Mesendoderm (in vitro differentiated cells): ENCODE results near the gene CLSTN2.

Experiments used
- DNase-seq: peaks from one replicate; pipeline ENCODE4 v3.0.0; 2013
- H2AK5ac ChIP-seq: 2 replicates; pipeline ENCODE4 v1.6.1; 2013; ENCODE audit warnings: low read length, inconsistent platforms
- H2BK120ac ChIP-seq: 2 replicates; pipeline ENCODE4 v1.6.1; 2013; ENCODE audit warnings: low read depth, mild to moderate bottlenecking, low read length, moderate library complexity, mixed read lengths
- H2BK15ac ChIP-seq: replicated peaks from 2 replicates; pipeline ENCODE4 v1.6.1; 2013; ENCODE audit warnings: low read depth, mild to moderate bottlenecking, moderate library complexity
- H2BK5ac ChIP-seq: 2 replicates; pipeline ENCODE4 v1.6.1; 2013; ENCODE audit warnings: low read length, inconsistent platforms
- H3K18ac ChIP-seq: 2 replicates; pipeline ENCODE4 v1.6.1; 2013; ENCODE audit warnings: mild to moderate bottlenecking, low read length, mixed read lengths
- H3K23ac ChIP-seq: one replicate; pipeline ENCODE4 v1.6.1; 2013; ENCODE audit warnings: low read length
- H3K27ac ChIP-seq: 2 replicates; pipeline ENCODE4 v1.5.1; 2013; ENCODE audit warnings: low read depth, mild to moderate bottlenecking, inconsistent platforms, low read length, moderate library complexity
- H3K27me3 ChIP-seq: 2 replicates; pipeline ENCODE4 v1.6.1; 2013; ENCODE audit warnings: low read length, control low read depth, mild to moderate bottlenecking, inconsistent platforms; ENCODE audit not compliant: insufficient read depth, poor library complexity
- H3K36me3 ChIP-seq: 2 replicates; pipeline ENCODE4 v1.6.1; 2013; ENCODE audit warnings: low read length, inconsistent platforms; ENCODE audit not compliant: control insufficient read depth, insufficient read depth
- H3K4ac ChIP-seq: one replicate; pipeline ENCODE4 v1.6.1; 2013; ENCODE audit warnings: low read depth, mild to moderate bottlenecking, low read length, moderate library complexity
- H3K4me1 ChIP-seq: 2 replicates; pipeline ENCODE4 v1.6.1; 2013; ENCODE audit warnings: low read depth, low read length, inconsistent platforms; ENCODE audit not compliant: control insufficient read depth
- H3K4me2 ChIP-seq: 2 replicates; pipeline ENCODE4 v1.6.1; 2013; ENCODE audit warnings: low read length
- H3K4me3 ChIP-seq: 2 replicates; pipeline ENCODE4 v1.5.1; 2013; ENCODE audit warnings: mild to moderate bottlenecking, low read length
- H3K56ac ChIP-seq: one replicate; pipeline ENCODE4 v1.6.1; 2013; ENCODE audit warnings: low read length
- H3K79me1 ChIP-seq: 2 replicates; pipeline ENCODE4 v1.6.1; 2013; ENCODE audit warnings: low read length, inconsistent platforms
- H3K79me2 ChIP-seq: 2 replicates; pipeline ENCODE4 v1.6.1; 2013; ENCODE audit warnings: mild to moderate bottlenecking, low read length; ENCODE audit not compliant: control insufficient read depth, insufficient read depth
- H3K9ac ChIP-seq: 2 replicates; pipeline ENCODE4 v1.6.1; 2013; ENCODE audit warnings: low read length, inconsistent platforms
- H4K5ac ChIP-seq: one replicate; pipeline ENCODE4 v1.6.1; 2013; ENCODE audit warnings: low read length
- H4K8ac ChIP-seq: one replicate; pipeline ENCODE4 v1.6.1; 2013; ENCODE audit warnings: low read depth, mild to moderate bottlenecking, control low read depth, low read length, moderate library complexity
- WGBS: extraction: QIAGEN DNeasy Blood & Tissue Kit; methylation state at CpG from one replicate; pipeline ENCODE4 v1.1.7; 2013; ENCODE audit warnings: low lambda C conversion rate, missing lambda C conversion rate; ENCODE audit not compliant: insufficient coverage; ENCODE audit errors: extremely low coverage; 5-methylcytosine and 5-hydroxymethylcytosine counted together

Gene CLSTN2

DNA sequence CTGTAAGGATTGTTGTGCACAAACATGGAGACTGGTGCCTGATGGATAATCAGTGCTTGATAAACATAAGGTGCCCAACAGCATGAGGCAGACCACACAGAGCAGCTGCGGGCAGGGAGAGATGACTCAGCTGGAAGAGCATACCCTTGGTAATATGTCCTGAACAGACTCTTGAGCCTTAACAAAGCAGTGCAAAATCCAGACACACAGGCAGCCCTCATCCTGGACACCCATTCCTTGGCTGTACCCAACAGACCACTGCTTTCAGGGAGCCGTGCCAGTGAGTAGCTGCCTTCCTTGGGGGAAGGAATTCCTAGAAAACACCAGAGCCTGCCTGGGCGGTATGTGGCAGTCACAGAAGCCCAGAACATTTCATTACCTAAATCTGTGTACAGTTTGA lies 156.2 kb downstream of the CLSTN2 start:
- H3K4ac ChIP-seq: no peak overlapping the region
- H3K79me2 ChIP-seq: no peaks in the 10 kb centered on the region
- no CpG with 5 or more reads among the region's 3 CpGs for WGBS

GRCh38 chr3:140092848-140093536 lies 158.0 kb downstream of the CLSTN2 start:
- Histone ChIP-seq H3K4me3 (no peak overlapping the region), H2BK5ac (no peak overlapping the region), H3K27me3 (no peaks in the 10 kb centered on the region), H3K36me3 (no peaks in the 10 kb centered on the region), H3K4me1 (no peaks in the 10 kb centered on the region), H3K23ac (no peak overlapping the region), H3K4me2 (no peak overlapping the region), H3K79me2 (no peaks in the 10 kb centered on the region), H3K18ac (no peak overlapping the region), H2BK120ac (no peak overlapping the region), H4K8ac (no peak overlapping the region), H3K56ac (no peak overlapping the region), H3K9ac (no peak overlapping the region), H2BK15ac (no peak overlapping the region), H3K4ac (no peak overlapping the region), H2AK5ac (no peak overlapping the region), H3K79me1 (no peaks in the 10 kb centered on the region), H4K5ac (no peak overlapping the region), H3K27ac (no peak overlapping the region)
- no CpG with 5 or more reads among the region's 8 CpGs for WGBS
- peak; percentile 34 for DNase-seq

More for the DNA sequence above, 156.2 kb downstream of the CLSTN2 start:
- Histone ChIP-seq H3K36me3 (no peaks in the 10 kb centered on the region), H3K4me2 (no peak overlapping the region), H3K56ac (no peak overlapping the region), H3K27me3 (no peaks in the 10 kb centered on the region), H3K23ac (no peak overlapping the region), H3K27ac (no peak overlapping the region), H4K5ac (no peak overlapping the region), H2AK5ac (no peak overlapping the region), H3K18ac (no peak overlapping the region), H3K79me1 (no peaks in the 10 kb centered on the region), H2BK15ac (no peak overlapping the region), H4K8ac (no peak overlapping the region), H3K4me3 (no peak overlapping the region), H3K9ac (no peak overlapping the region), H2BK120ac (no peak overlapping the region), H2BK5ac (no peak overlapping the region), H3K4me1 (no peaks in the 10 kb centered on the region)
- no peak for DNase-seq

- Histone ChIP-seq H3K4me3 (no peak overlapping the region), H3K4ac (no peak overlapping the region), H2BK5ac (no peak overlapping the region), H2BK120ac (no peak overlapping the region), H3K36me3 (no peaks in the 10 kb centered on the region), H2BK15ac (no peak overlapping the region), H4K8ac (no peak overlapping the region), H3K4me1 (no peaks in the 10 kb centered on the region), H3K4me2 (no peak overlapping the region), H3K18ac (no peak overlapping the region), H4K5ac (no peak overlapping the region), H3K27ac (no peak overlapping the region), H3K9ac (no peak overlapping the region), H3K23ac (no peak overlapping the region), H3K56ac (no peak overlapping the region), H3K79me2 (no peaks in the 10 kb centered on the region), H2AK5ac (no peak overlapping the region), H3K27me3 (no peaks in the 10 kb centered on the region), H3K79me1 (no peaks in the 10 kb centered on the region)
- WGBS: no CpG with 5 or more reads among the region's 5 CpGs
- no peak for DNase-seq
Observed at GRCh38 chr3:140093742-140094141, 158.8 kb downstream of the CLSTN2 start.

- Histone ChIP-seq H3K4me3 (no peak overlapping the region), H3K27ac (no peak overlapping the region), H3K4me1 (no peaks in the 10 kb centered on the region), H3K18ac (no peak overlapping the region), H2BK120ac (no peak overlapping the region), H3K9ac (no peak overlapping the region), H3K23ac (no peak overlapping the region), H3K4ac (no peak overlapping the region), H3K36me3 (no peaks in the 10 kb centered on the region), H3K79me2 (no peaks in the 10 kb centered on the region), H2BK15ac (no peak overlapping the region), H2AK5ac (no peak overlapping the region), H3K56ac (no peak overlapping the region), H3K4me2 (no peak overlapping the region), H4K8ac (no peak overlapping the region), H4K5ac (no peak overlapping the region), H2BK5ac (no peak overlapping the region), H3K79me1 (no peaks in the 10 kb centered on the region), H3K27me3 (no peaks in the 10 kb centered on the region)
- DNase-seq: no peak
- WGBS: no CpG with 5 or more reads among the region's 1 CpG
Observed at GRCh38 chr3:140094487-140094886, 159.5 kb downstream of the CLSTN2 start.

DNA sequence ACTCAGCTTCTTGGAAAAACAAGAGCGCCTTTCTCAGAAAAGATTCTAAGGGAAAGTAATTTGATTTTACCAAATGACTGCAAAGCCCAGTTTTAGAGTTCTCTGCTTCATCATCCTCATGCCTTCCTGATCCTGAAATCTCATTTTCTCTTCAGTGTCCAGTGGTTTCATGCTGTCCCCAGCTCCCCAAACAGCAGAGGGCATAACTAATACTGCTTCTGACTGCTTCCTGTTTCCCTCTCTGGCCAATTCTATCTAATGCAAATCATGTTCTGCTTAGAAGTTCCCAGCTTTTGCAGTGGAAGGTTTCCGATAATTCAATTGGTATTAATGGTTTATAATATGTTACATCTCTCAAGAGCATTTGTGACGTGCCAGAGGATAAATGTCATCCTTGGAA lies 161.1 kb downstream of the CLSTN2 start:
- Histone ChIP-seq H3K23ac (no peak overlapping the region), H2BK15ac (no peak overlapping the region), H3K36me3 (no peaks in the 10 kb centered on the region), H3K27me3 (no peaks in the 10 kb centered on the region), H3K9ac (no peak overlapping the region), H3K4ac (no peak overlapping the region), H3K56ac (no peak overlapping the region), H3K79me1 (no peaks in the 10 kb centered on the region), H3K4me3 (no peak overlapping the region), H3K18ac (no peak overlapping the region), H2BK5ac (no peak overlapping the region), H3K79me2 (no peaks in the 10 kb centered on the region), H4K5ac (no peak overlapping the region), H2AK5ac (no peak overlapping the region), H3K27ac (no peak overlapping the region), H3K4me2 (no peak overlapping the region), H2BK120ac (no peak overlapping the region), H3K4me1 (no peaks in the 10 kb centered on the region), H4K8ac (no peak overlapping the region)
- no CpG with 5 or more reads among the region's 3 CpGs for WGBS
- DNase-seq: no peak
